HepG2 (cell line): ENCODE results near the gene ZNF747. TPM values are rescaled to one million over a fixed set of nuclear protein-coding genes. Genes with fewer than 3 reads are reported as not detected.

Experiments used
- CC2D1A ChIP-seq: sonication (generic); formaldehyde crosslinking; IDR thresholded peaks from 2 replicates; pipeline ENCODE4 v1.8.1; 2023; ENCODE audit warnings: mild to moderate bottlenecking, missing genetic modification reagents
- MAFK ChIP-seq, 2 experiments: IDR thresholded peaks in 1 of 2; conservative IDR thresholded peaks in 1 of 2; 2 replicates each; pipeline ENCODE4 v1.6.1; 2011; ENCODE audit warnings: improper control_type of control experiment in 2 of 2, low read length in 2 of 2
- NRL ChIP-seq: sonication (generic); formaldehyde crosslinking; IDR thresholded peaks from 2 replicates; pipeline ENCODE4 v1.5.0; 2020; ENCODE audit warnings: missing genetic modification reagents, mild to moderate bottlenecking, moderate library complexity, borderline replicate concordance
- SALL1 ChIP-seq: sonication (generic); formaldehyde crosslinking; IDR thresholded peaks from 2 replicates; pipeline ENCODE4 v1.8.0; 2022; ENCODE audit warnings: mild to moderate bottlenecking, missing genetic modification reagents
- ZNF441 ChIP-seq: sonication (generic); formaldehyde crosslinking; IDR thresholded peaks from 2 replicates; pipeline ENCODE4 v1.7.0; 2021; ENCODE audit warnings: missing genetic modification reagents, borderline replicate concordance
- ZNF567 ChIP-seq: sonication (generic); formaldehyde crosslinking; IDR thresholded peaks from 2 replicates; pipeline ENCODE4 v1.8.1; 2023; ENCODE audit warnings: mild to moderate bottlenecking, missing genetic modification reagents, borderline replicate concordance
- ZSCAN29 ChIP-seq: sonication (generic); formaldehyde crosslinking; conservative IDR thresholded peaks from 2 replicates; pipeline ENCODE4 v1.4.0; 2020; ENCODE audit warnings: mild to moderate bottlenecking, missing genetic modification reagents
- polyA plus RNA-seq, 8 experiments: library from polyadenylated mRNA; depleted of rRNA in 3 of 8; stranded (reverse) in 7 of 8; unstranded in 1 of 8; fragments of >200 nt; fragmentation: Illumina TruSeq in 4 of 8; extraction: Trizol in 4 of 8; gene quantifications; 2 replicates each; pipeline versions ENCODE4 v1.2.1 to v1.2.3, GENCODE V29; 2011 to 2016; ENCODE audit warnings: low read depth in 4 of 8, missing spikeins in 1 of 8, mixed read lengths in 1 of 8; ENCODE audit not compliant: insufficient read depth in 1 of 8
- total RNA-seq, 5 experiments: library from RNA; depleted of rRNA; stranded (reverse); fragments of >200 nt; fragmentation: Illumina TruSeq; extraction: Trizol; gene quantifications; 2 replicates each; pipeline ENCODE4 v1.2.3, GENCODE V29; 2016; ENCODE audit warnings: low read depth in 1 of 5
- TF ChIP-seq, protein P1 (sequence below), 2 experiments: fragments of 450-650 bp in 1 of 2; sonication (generic) in 1 of 2; formaldehyde crosslinking in 1 of 2; IDR thresholded peaks; 2 replicates each; pipeline versions ENCODE4 v1.6.1 to v1.8.0; 2016 to 2022; ENCODE audit warnings: antibody characterized with exemption in 1 of 2, mild to moderate bottlenecking in 1 of 2, missing genetic modification reagents in 1 of 2
- TF ChIP-seq, protein P2 (sequence below): sonication (generic); formaldehyde crosslinking; IDR thresholded peaks from 2 replicates; pipeline ENCODE4 v1.5.0; 2020; ENCODE audit warnings: missing genetic modification reagents

ZNF747 gene
- total and polyA plus RNA-seq, 2 of the 13 experiments (the other 11 are each of a cell fraction or from before 2014, with no cell fraction given), result 7.2 to 10.2 TPM

DNA sequence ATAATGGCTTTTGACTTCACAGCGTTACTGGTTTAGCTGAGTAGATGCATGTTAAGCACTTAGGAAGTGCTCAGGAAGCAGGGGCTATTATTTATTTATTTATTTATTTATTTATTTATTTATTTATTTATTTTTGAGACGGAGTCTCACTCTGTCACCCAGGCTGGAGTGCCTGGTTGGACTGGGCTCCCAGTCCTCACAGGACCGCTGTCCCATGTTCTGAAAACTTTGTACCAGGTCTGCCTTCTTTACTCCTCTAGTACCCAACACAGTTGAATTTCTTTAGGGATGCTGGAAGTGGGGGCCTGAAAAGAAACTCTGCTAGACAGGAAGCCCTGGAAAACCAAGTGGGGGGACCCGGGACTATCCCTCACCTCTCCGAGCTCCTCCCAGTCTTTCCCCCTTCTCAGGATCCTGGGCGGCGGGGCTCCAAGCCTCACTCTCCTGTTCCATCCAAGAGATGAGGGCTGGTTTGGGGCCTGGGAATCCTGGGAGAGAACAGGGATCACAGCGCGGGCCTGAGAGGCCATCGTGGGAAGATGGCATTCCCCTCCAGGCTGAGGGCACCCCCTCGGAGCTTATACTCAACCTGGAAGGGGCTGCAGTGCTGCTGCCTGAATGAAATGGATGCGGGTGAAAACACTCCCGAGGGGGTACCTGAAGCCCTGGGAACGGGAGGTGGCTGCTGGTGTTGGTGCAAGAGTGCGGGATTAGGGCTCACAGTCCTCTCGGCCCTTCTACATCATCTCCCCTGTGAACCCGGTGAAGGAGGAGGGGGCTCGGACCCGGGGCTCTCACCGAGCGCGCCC, 36.2 kb upstream of the ZNF747 start (continued):
- TF ChIP-seq, protein P1, sequence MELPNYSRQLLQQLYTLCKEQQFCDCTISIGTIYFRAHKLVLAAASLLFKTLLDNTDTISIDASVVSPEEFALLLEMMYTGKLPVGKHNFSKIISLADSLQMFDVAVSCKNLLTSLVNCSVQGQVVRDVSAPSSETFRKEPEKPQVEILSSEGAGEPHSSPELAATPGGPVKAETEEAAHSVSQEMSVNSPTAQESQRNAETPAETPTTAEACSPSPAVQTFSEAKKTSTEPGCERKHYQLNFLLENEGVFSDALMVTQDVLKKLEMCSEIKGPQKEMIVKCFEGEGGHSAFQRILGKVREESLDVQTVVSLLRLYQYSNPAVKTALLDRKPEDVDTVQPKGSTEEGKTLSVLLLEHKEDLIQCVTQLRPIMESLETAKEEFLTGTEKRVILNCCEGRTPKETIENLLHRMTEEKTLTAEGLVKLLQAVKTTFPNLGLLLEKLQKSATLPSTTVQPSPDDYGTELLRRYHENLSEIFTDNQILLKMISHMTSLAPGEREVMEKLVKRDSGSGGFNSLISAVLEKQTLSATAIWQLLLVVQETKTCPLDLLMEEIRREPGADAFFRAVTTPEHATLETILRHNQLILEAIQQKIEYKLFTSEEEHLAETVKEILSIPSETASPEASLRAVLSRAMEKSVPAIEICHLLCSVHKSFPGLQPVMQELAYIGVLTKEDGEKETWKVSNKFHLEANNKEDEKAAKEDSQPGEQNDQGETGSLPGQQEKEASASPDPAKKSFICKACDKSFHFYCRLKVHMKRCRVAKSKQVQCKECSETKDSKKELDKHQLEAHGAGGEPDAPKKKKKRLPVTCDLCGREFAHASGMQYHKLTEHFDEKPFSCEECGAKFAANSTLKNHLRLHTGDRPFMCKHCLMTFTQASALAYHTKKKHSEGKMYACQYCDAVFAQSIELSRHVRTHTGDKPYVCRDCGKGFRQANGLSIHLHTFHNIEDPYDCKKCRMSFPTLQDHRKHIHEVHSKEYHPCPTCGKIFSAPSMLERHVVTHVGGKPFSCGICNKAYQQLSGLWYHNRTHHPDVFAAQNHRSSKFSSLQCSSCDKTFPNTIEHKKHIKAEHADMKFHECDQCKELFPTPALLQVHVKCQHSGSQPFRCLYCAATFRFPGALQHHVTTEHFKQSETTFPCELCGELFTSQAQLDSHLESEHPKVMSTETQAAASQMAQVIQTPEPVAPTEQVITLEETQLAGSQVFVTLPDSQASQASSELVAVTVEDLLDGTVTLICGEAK (IDR thresholded peaks at IDR 0.05), result no peak
- TF ChIP-seq, protein P1 (CRISPR knock-in tag; IDR thresholded peaks at IDR 0.05), result no peak
- TF ChIP-seq ZNF567 (0 out of 2 replicates have a peak, but pooled peaks have one; percentile 47), SALL1 (peak; percentile 54), ZNF441 (CRISPR knock-in tag) (peak; percentile 23; the same call in 1 of the 2 replicates), ZSCAN29 (CRISPR knock-in tag) (0 out of 2 replicates have a peak, but pooled peaks have one; percentile 17), NRL (CRISPR knock-in tag) (no peak), CC2D1A (CRISPR knock-in tag) (0 out of 2 replicates have a peak, but pooled peaks have one; percentile 69), MAFK (conservative IDR thresholded peaks at IDR 0.05 in 1 of 2, IDR thresholded peaks at IDR 0.05 in 1 of 2; ENCODE audit: low read length in 2 of 2) (no peak)
- TF ChIP-seq, protein P2, sequence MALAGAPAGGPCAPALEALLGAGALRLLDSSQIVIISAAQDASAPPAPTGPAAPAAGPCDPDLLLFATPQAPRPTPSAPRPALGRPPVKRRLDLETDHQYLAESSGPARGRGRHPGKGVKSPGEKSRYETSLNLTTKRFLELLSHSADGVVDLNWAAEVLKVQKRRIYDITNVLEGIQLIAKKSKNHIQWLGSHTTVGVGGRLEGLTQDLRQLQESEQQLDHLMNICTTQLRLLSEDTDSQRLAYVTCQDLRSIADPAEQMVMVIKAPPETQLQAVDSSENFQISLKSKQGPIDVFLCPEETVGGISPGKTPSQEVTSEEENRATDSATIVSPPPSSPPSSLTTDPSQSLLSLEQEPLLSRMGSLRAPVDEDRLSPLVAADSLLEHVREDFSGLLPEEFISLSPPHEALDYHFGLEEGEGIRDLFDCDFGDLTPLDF (CRISPR knock-in tag), result peak; percentile 12; the same call in 1 of the 2 replicates
